GM18507 (cell line): ENCODE data around the gene SLC20A1.

ENCODE experiments used
- DNase-seq: peaks from one replicate; pipeline ENCODE4 v3.0.0; 2011; ENCODE audit warnings: low read depth; ENCODE audit not compliant: insufficient read length; ENCODE audit errors: extremely low spot score
- FAIRE-seq: peaks from 2 replicates; lab custom pipeline; 2011; peaks lifted over from hg19 to GRCh38; lab: Jason Lieb, UNC

SLC20A1 gene

DNA sequence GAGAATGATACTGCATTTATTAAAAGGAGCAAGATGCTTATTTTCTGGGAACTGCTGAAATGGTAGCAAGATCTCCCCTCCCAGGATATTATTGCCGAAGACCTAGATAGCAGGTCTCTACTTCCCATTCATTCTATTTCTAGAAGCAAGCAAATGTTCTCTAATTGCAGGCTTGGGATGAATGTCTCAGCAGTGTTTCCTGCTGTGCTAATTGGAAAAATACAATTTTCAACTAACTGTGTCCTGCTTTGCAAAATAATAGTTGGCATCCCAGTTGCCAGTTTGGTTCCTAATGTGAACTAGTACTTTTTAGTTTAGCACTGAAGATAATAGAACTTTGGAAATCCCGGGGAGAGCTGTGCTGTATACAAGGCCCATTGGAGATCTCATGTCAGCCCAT is 26.1 kb downstream of the SLC20A1 start:
- FAIRE-seq, result no peak

GRCh38 chr2:112673008-112673407 is 27.3 kb downstream of the SLC20A1 start:
- FAIRE-seq, result no peak

More for the DNA sequence above, 26.1 kb downstream of the SLC20A1 start:
- DNase-seq, result no peak

DNA sequence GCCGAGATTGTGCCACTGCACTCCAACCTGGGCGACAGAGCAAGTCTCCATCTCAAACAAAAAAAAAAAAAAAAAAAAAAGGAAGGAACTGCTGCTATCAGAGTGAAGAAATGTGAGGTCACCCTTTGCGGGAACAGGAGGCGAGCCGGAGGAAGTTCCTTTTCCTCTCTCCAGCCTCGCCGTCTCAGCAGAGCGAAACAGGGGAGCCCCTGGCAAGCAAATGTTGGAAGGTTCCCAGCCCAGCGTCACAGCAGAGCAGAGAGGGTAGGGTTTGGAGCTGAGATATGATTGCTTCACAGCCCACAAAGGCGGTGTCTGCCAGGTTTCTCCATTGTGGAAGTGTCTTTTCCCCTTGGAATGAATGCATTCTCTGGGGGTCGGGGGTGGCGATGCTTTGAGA is 28.5 kb downstream of the SLC20A1 start:
- no peak for DNase-seq
- FAIRE-seq, result no peak

More at GRCh38 chr2:112673008-112673407, 27.3 kb downstream of the SLC20A1 start:
- DNase-seq, result no peak

DNA sequence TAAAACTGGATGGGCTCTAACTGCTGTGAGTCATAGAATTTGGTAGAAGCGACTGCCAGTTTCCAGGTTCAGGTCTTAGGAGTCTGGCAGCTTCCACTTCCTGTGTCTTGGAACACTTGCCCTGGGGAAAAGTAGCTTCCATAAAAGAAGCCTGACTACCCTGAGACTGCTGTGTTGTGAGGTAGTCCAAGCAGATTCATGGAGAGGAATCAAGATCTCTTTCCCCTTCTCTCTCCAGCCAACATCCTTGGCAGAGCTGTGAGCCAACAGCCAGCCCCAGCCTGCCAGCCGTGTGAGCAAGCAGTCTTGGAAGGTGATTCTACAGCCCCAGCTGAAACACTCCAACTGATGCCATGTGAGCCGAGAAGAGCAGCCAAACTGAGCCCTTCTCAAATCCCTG is 33.7 kb downstream of the SLC20A1 start:
- FAIRE-seq (no peak), DNase-seq (no peak)

- no peak for FAIRE-seq
- no peak for DNase-seq
These were observed 34.9 kb downstream of the SLC20A1 start for GRCh38 chr2:112680666-112681101.

DNA sequence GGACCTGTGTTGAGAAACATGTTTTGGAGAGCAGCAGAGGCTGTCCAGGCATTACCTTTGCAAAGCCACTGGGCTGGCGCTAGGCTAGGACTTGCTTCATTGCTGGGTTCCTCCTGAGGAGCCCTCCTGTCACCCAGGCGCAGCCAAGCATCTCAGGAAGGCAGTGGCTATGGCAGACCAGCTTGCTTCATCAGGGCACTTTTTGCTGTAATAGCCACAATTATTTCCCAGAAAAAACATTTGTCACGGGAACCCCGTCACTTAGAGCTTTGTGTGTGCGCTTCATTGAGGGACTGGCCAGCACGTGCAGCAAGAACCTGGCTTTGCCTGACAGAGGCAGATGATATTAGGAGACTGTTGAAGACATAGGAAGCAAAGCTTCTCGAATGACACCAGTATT is 36.4 kb downstream of the SLC20A1 start:
- no peak for FAIRE-seq
- no peak for DNase-seq

- no peak for FAIRE-seq
- DNase-seq, result no peak
These were observed 38.0 kb downstream of the SLC20A1 start for GRCh38 chr2:112683550-112684414.

GRCh38 chr2:112684415-112684775 is 38.7 kb downstream of the SLC20A1 start:
- DNase-seq, result no peak
- no peak for FAIRE-seq

GRCh38 chr2:112685271-112685884 is 39.6 kb downstream of the SLC20A1 start:
- DNase-seq (no peak), FAIRE-seq (no peak)

GRCh38 chr2:112686348-112687217 is 40.8 kb downstream of the SLC20A1 start:
- FAIRE-seq (peak; percentile 36), DNase-seq (no peak)

DNA sequence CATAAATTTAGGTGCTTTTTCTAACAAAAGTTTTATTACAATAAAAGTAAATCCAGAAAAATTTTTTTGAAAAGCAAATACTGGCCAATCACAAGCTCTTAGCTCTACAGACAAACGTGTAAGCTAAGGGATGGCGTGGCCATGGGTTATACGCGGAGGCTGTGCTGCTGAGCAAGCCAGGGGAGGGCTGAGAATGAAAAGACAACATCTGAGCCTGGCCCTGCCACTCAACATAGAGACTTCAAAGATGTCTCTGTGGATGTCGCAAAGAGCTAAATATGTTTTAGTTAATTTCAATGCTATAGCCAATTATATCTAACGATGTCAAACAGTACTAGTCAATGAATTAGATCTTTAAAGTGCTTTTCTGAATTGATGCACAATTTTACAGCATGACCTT is 41.8 kb downstream of the SLC20A1 start:
- FAIRE-seq, result no peak

GRCh38 chr2:112688086-112688880 is 42.5 kb downstream of the SLC20A1 start:
- DNase-seq (no peak), FAIRE-seq (no peak)

More for the DNA sequence above, 41.8 kb downstream of the SLC20A1 start:
- no peak for DNase-seq

GRCh38 chr2:112690853-112691401 is 45.2 kb downstream of the SLC20A1 start:
- DNase-seq, result peak; percentile 42
- FAIRE-seq, result peak; percentile 76

DNA sequence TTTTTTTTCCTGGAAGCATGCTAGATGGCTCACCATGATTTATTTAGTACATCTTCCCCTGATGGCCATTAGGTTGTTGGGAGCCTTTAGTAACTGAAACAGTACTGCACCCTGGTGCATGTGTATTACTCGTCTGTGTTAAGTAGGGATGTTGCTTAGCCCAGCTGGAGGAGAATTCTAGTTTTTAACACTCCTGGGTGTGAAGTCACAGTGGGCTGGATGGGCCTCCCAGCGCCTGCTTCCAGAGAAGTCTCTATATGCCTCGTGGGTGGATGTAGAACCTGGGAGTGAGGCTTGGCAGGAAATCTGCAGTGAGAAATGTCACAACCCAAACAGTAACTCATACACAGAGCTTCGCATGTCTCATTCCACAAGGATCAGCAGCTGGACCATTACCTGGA is 46.1 kb downstream of the SLC20A1 start:
- no peak for FAIRE-seq
- no peak for DNase-seq

DNA sequence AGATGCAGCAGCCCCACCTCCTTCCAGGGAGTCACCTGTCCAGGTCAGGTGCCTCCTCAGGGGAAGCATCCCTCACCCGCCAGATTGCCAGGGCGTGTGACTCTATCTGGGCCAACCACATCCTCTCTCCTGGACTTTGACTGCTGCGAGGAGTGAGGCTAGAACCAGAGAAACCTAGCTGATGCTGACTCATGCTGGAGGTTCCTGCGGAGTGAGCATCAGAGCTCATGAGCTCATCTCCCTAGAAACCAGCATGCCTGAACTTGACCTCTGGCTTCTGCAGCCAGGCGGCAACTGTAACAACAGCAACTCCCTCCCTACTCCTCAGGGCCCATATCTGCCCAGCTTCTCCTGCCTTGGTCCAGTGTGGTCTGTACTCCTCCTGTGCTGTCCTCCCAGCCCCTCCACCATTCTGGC is 46.8 kb downstream of the SLC20A1 start:
- peak; percentile 68 for DNase-seq
- FAIRE-seq, result peak; percentile 91

DNA sequence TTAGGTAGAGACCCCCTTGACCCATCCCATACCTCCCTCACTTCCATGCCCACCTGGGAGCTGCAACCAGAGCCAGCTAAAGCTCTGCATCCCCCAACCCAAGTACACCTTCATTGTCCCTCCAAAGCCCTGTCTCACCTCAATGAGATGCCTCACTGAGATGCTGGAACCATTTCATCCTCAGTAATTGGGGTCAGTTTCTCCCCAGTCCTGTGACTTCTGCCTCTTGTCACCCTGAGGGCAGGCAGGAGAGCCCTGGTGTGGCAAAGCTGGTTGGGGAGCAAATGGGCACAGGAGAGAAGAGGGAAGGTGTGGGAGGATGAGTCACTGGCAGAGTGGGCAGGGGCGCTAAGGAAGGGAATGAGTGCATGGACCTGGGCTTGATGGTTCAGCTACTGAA is 47.2 kb downstream of the SLC20A1 start:
- DNase-seq, result no peak
- no peak for FAIRE-seq

- no peak for FAIRE-seq
- no peak for DNase-seq
These were observed 47.9 kb downstream of the SLC20A1 start for GRCh38 chr2:112693596-112693995.

GRCh38 chr2:112694182-112694581 is 48.4 kb downstream of the SLC20A1 start:
- no peak for FAIRE-seq
- DNase-seq, result no peak
